ENCODE measurements around the gene ICAM3.
"Not testable (repeated sequence)": the region's sequence is repeated elsewhere in the genome, so short reads cannot be mapped to it uniquely, and the experiment has no call there.

Gene ICAM3

GRCh38 chr19:10378124-10378523, 38.7 kb upstream of the ICAM3 start:
- H3K4me3 ChIP-seq (ENCODE audit: low read depth, low read length) = no peak overlapping the region
- TF ChIP-seq CTCF (IDR thresholded peaks at IDR 0.05; ENCODE audit: insufficient read depth, low read length, missing control alignments) = no peak
- ChIA-PET POLR2A (no interaction called here), CTCF (interaction anchor here (3.4 to 41.8 kb wide), 3 partner anchors 11 to 115 kb away, joined by 26 to 1180 read pairs (median 44); partner anchors contain the start of gene ICAM1)
- no peak for DNase-seq (ENCODE audit: low read depth, low spot score)

- POLR2A ChIA-PET = interaction anchor here (1.1 kb wide), 1 partner anchor 33 kb away, joined by 4 read pairs; no protein-coding TSS in a partner anchor
- not testable (repeated sequence) for DNase-seq (ENCODE audit: low read depth, low spot score); H3K4me3 ChIP-seq (ENCODE audit: low read depth, low read length)
- CTCF ChIA-PET = interaction anchor here (0.9 to 41.8 kb wide), 3 partner anchors 11 to 114 kb away, joined by 3 to 1180 read pairs (median 44); partner anchors contain the start of gene ICAM1
Measured at GRCh38 chr19:10377140-10377640, 37.8 kb upstream of the ICAM3 start.

- CTCF ChIA-PET = interaction anchor here (0.9 to 41.8 kb wide), 4 partner anchors 9 to 112 kb away, joined by 3 to 1180 read pairs (median 4); partner anchors contain the start of gene ICAM1
Measured at GRCh38 chr19:10374931-10375330, 35.5 kb upstream of the ICAM3 start.

GRCh38 chr19:10372690-10373089, 33.3 kb upstream of the ICAM3 start:
- POLR2A ChIA-PET = interaction anchor here (1.0 kb wide), 1 partner anchor 8 kb away, joined by 3 read pairs; the partner anchor contains the start of gene TYK2
- CTCF ChIA-PET = interaction anchor here (2.1 to 41.8 kb wide), 2 partner anchors 16 to 110 kb away, joined by 8 to 1180 read pairs; partner anchors contain the start of gene ICAM1
- DNase-seq (ENCODE audit: low read depth, low spot score) = no peak
- no peak for TF ChIP-seq CTCF (IDR thresholded peaks at IDR 0.05; ENCODE audit: insufficient read depth, low read length, missing control alignments)
- H3K4me3 ChIP-seq (ENCODE audit: low read depth, low read length) = no peak overlapping the region

More at GRCh38 chr19:10374931-10375330, 35.5 kb upstream of the ICAM3 start:
- DNase-seq (ENCODE audit: low read depth, low spot score) = no peak
- POLR2A ChIA-PET = no interaction called here
- no peak overlapping the region for H3K4me3 ChIP-seq (ENCODE audit: low read depth, low read length)
- no peak for TF ChIP-seq CTCF (IDR thresholded peaks at IDR 0.05; ENCODE audit: insufficient read depth, low read length, missing control alignments)

- H3K4me3 ChIP-seq (ENCODE audit: low read depth, low read length) = no peak overlapping the region
- CTCF ChIA-PET = interaction anchor here (1.8 to 41.8 kb wide), 2 partner anchors 20 to 105 kb away, joined by 4 to 1180 read pairs; partner anchors contain the start of gene ICAM1
- DNase-seq (ENCODE audit: low read depth, low spot score) = no peak
- POLR2A ChIA-PET = no interaction called here
- no peak for TF ChIP-seq CTCF (IDR thresholded peaks at IDR 0.05; ENCODE audit: insufficient read depth, low read length, missing control alignments)
Measured at GRCh38 chr19:10368101-10368803, 28.8 kb upstream of the ICAM3 start.

- DNase-seq (ENCODE audit: low read depth, low spot score); POLR2A ChIA-PET; H3K4me3 ChIP-seq (ENCODE audit: low read depth, low read length): not testable (repeated sequence)
- CTCF ChIA-PET = interaction anchor here (1.8 to 41.8 kb wide), 2 partner anchors 22 to 104 kb away, joined by 4 to 1180 read pairs; partner anchors contain the start of gene ICAM1
Measured at GRCh38 chr19:10366950-10367512, 27.6 kb upstream of the ICAM3 start.

GRCh38 chr19:10365518-10365917, 26.1 kb upstream of the ICAM3 start:
- DNase-seq (ENCODE audit: low read depth, low spot score) = no peak
- ChIA-PET CTCF (interaction anchor here (0.9 to 41.8 kb wide), 2 partner anchors 10 to 103 kb away, joined by 3 to 1180 read pairs; partner anchors contain the start of gene ICAM1), POLR2A (interaction anchor here (1.0 kb wide), 1 partner anchor 21 kb away, joined by 5 read pairs; no protein-coding TSS in a partner anchor)
- no peak overlapping the region for H3K4me3 ChIP-seq (ENCODE audit: low read depth, low read length)
- TF ChIP-seq CTCF (IDR thresholded peaks at IDR 0.05; ENCODE audit: insufficient read depth, low read length, missing control alignments) = no peak

Data from AG04449 (cell line).